ENCODE data around the gene ATG5. TPM values are rescaled to one million over a fixed set of nuclear protein-coding genes. Genes with fewer than 3 reads are reported as not detected.

ATG5 gene
- 10 to 100 TPM; 24.4 to 27.5 TPM for total RNA-seq
- polyA plus RNA-seq = 10 to 100 TPM; 27.8 to 30.4 (median 29.0) TPM
- total RNA-seq = 25.1 to 60.0 (median 43.8) reads per million in 6 experiments

GRCh38 chr6:106325336-106326178 lies at the start of gene ATG5:
Gene ATG5 (minus strand): TSS chr6:106325760. CDS start chr6:106316208, 9,552 bp downstream.
- peaks cover 3 to 21% (median 11%) of the 10 kb centered on the region in 5 donors for H3K27me3 Mint-ChIP-seq
- DNase-seq = peak; percentile 95 to 100 (median 99)
- ATAC-seq = peak; percentile 90 to 93
- H3K9me3 Mint-ChIP-seq = no peaks in the 10 kb centered on the region
- POLR2A ChIA-PET = interaction anchor here (0.5 to 1.4 kb wide), 15 partner anchors 9 to 1134 kb away, joined by 3 to 9 read pairs (median 3); partner anchors contain the start of gene PDSS2
- H3K27ac Mint-ChIP-seq = peak within 1 kb of the TSS; percentile 94 to 99 (median 98)
- H3K36me3 Mint-ChIP-seq = peaks cover 0 to 2% (median 1%) of the 10 kb centered on the region in 3 donors
- peaks cover 29 to 52% (median 49%) of the 10 kb centered on the region in 4 donors for H3K4me1 Mint-ChIP-seq
- H3K4me3 Mint-ChIP-seq = peak within 1 kb of the TSS; percentile 95 to 100 (median 98)

- DNase-seq = no peak
- no peak for ATAC-seq
- Mint-ChIP-seq H3K36me3 (no peaks in the 10 kb centered on the region), H3K27ac (no peak overlapping the region), H3K4me1 (no peaks in the 10 kb centered on the region), H3K9me3 (no peaks in the 10 kb centered on the region), H3K27me3 (peaks cover 4 to 15% (median 7%) of the 10 kb centered on the region in 5 donors), H3K4me3 (no peak overlapping the region)
- POLR2A ChIA-PET = no interaction called here
Measured at GRCh38 chr6:106373502-106374239, 48.1 kb upstream of the ATG5 start.

GRCh38 chr6:106372838-106373501 lies 47.4 kb upstream of the ATG5 start:
- H3K9me3 Mint-ChIP-seq = no peaks in the 10 kb centered on the region
- H3K27me3 Mint-ChIP-seq = peaks cover 1 to 8% (median 4%) of the 10 kb centered on the region in 5 donors
- H3K4me1 Mint-ChIP-seq = no peaks in the 10 kb centered on the region
- no peak overlapping the region for H3K4me3 Mint-ChIP-seq
- DNase-seq (no peak), ATAC-seq (no peak)
- POLR2A ChIA-PET = no interaction called here
- no peaks in the 10 kb centered on the region for H3K36me3 Mint-ChIP-seq
- no peak overlapping the region for H3K27ac Mint-ChIP-seq

GRCh38 chr6:106370639-106371038 lies 45.1 kb upstream of the ATG5 start:
- Mint-ChIP-seq H3K27ac (no peak overlapping the region), H3K36me3 (no peaks in the 10 kb centered on the region), H3K4me1 (no peaks in the 10 kb centered on the region), H3K9me3 (no peaks in the 10 kb centered on the region), H3K4me3 (no peak overlapping the region), H3K27me3 (peaks cover 0 to 7% (median 3%) of the 10 kb centered on the region in 5 donors)
- ATAC-seq (no peak), DNase-seq (no peak)
- POLR2A ChIA-PET = no interaction called here

DNA sequence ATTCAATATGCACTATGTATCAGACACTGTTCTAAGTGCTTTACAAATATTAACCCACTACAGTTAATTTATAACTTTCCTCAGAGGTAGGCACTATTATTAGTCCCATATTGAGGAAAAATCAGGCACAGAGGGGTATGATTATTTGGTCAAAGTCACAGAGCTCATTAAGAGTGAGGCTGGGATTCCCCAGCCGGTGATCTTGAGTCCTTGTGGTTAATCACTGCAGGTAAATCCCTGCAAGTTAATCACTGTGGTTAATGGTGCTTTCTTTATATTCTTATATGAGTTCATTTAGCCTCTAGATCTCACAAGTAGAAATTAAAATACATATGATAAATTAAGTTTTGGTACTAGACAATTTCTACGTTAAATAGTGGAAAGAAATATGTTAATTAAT lies 44.2 kb upstream of the ATG5 start:
- Mint-ChIP-seq H3K27ac (no peak overlapping the region), H3K4me3 (no peak overlapping the region), H3K27me3 (peaks cover 1 to 7% (median 2%) of the 10 kb centered on the region in 5 donors), H3K36me3 (no peaks in the 10 kb centered on the region), H3K9me3 (no peaks in the 10 kb centered on the region), H3K4me1 (no peaks in the 10 kb centered on the region)
- POLR2A ChIA-PET = no interaction called here
- DNase-seq = no peak
- no peak for ATAC-seq

- ATAC-seq (no peak), DNase-seq (no peak)
- Mint-ChIP-seq H3K36me3 (no peaks in the 10 kb centered on the region), H3K4me3 (no peak overlapping the region), H3K27ac (no peak overlapping the region), H3K9me3 (no peaks in the 10 kb centered on the region), H3K4me1 (peaks cover 3 to 11% (median 8%) of the 10 kb centered on the region in 4 donors), H3K27me3 (peaks cover 8 to 27% (median 14%) of the 10 kb centered on the region in 5 donors)
- POLR2A ChIA-PET = interaction anchor here (0.7 kb wide), 1 partner anchor 17 kb away, joined by 3 read pairs; no protein-coding TSS in a partner anchor
Measured at GRCh38 chr6:106363401-106364138, 38.0 kb upstream of the ATG5 start.

DNA sequence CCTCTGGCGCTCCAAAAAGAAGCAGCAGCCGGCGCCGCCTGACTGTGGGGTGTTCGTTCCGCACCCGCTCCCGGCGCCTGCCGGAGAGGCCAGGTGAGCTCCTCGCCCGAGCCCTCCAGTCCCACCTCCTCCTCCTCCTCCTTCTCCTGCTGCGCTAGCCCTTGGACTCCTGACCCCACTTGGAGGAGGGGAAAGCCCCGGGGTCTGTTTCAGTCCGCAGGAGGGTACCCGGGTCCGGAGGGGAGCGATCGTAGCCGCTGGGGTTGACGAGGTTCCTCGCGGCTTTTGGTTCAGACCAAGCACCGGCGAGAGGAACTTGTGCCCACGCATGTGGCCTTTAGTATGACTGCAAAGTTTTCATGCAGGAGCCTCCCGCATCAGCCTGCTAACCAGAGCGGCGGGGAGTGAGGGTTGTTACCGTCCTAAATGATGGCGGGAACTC lies 35.5 kb upstream of the ATG5 start:
- Mint-ChIP-seq H3K9me3 (no peaks in the 10 kb centered on the region), H3K27me3 (peaks cover 21 to 48% (median 34%) of the 10 kb centered on the region in 5 donors), H3K4me3 (peak overlapping the region; percentile 77 to 89 (median 83)), H3K36me3 (peaks cover 0 to 2% (median 0%) of the 10 kb centered on the region in 3 donors), H3K27ac (peak overlapping the region in 1 of 10 donors; percentile 20), H3K4me1 (peaks cover 3 to 11% (median 8%) of the 10 kb centered on the region in 4 donors)
- POLR2A ChIA-PET = interaction anchor here (0.7 kb wide), 1 partner anchor 1513 kb away, joined by 3 read pairs; no protein-coding TSS in a partner anchor
- peak in 1 of 2 donors; percentile 31 for ATAC-seq
- peak in 4 of 10 donors; percentile 2 to 26 (median 10) for DNase-seq

DNA sequence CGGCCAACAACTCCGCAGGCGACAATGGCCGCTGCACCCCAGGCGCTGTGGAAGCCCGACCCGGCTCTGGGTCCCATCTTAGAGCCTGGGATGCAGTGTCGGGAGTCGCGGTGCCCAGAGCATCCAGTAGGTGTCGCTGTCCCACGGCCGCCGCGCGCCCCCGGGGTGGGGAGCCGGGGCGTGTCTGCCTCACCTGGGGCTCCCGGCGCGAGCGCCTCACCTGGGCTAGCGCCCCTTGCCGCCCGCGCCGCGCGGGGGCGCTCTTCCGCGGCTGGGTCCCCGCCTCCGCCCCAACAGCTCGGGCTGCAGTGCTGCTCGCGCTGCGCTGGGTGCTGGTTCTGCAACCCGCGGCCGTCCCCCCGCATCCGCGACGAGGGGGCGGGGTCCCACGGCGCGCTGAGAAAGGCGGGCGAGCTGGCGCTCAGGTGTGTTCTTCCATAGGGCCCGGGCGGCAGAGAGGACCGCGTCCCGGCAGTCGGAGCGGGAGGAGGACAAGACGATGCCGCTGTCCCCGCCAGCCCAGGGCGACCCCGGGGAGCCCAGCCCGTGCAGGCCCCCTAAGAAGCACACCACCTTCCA lies 34.9 kb upstream of the ATG5 start, which contains the start of gene CRYBG1:
CRYBG1 (plus strand) TSS at position 308 of the 579 bp plus-strand sequence; CDS start at position 500, 192 bp downstream.
- DNase-seq = peak; percentile 46 to 81 (median 74)
- peak within 1 kb of the TSS; percentile 77 to 89 (median 83) for H3K4me3 Mint-ChIP-seq
- peaks cover 26 to 53% (median 39%) of the 10 kb centered on the region in 5 donors for H3K27me3 Mint-ChIP-seq
- peaks cover 0 to 2% (median 0%) of the 10 kb centered on the region in 3 donors for H3K36me3 Mint-ChIP-seq
- POLR2A ChIA-PET = no interaction called here
- peak within 1 kb of the TSS in 1 of 10 donors; percentile 20 for H3K27ac Mint-ChIP-seq
- H3K9me3 Mint-ChIP-seq = no peaks in the 10 kb centered on the region
- ATAC-seq = peak; percentile 88 to 94
- H3K4me1 Mint-ChIP-seq = peaks cover 3 to 11% (median 8%) of the 10 kb centered on the region in 4 donors

GRCh38 chr6:106359959-106360409 lies 34.4 kb upstream of the ATG5 start:
- peaks cover 29 to 56% (median 44%) of the 10 kb centered on the region in 5 donors for H3K27me3 Mint-ChIP-seq
- POLR2A ChIA-PET = no interaction called here
- ATAC-seq = no peak

DNA sequence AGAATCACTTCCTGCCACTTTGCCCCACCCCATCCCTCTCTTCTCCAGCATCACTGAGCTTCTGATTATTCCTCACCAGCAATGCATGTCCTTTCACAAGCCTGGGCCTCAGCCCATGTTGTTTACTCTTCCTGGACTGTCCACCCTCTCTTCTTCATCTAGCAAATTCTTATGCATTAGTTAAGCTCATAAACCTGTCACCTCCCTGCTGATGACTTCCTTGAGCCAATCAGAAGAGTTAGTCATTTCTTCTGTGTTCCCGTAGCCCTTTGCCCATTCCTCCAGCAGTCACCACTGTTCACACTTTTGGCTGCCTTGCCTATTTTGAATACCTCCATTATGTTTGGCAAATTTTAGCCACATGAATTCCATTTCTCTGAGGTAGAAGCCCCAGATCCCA lies 30.8 kb upstream of the ATG5 start:
- ATAC-seq (no peak), DNase-seq (no peak)
- POLR2A ChIA-PET = no interaction called here
- H3K27ac Mint-ChIP-seq = peak overlapping the region in 1 of 10 donors; percentile 85
- no peak overlapping the region for H3K4me3 Mint-ChIP-seq
- peaks cover 3 to 10% (median 8%) of the 10 kb centered on the region in 4 donors for H3K4me1 Mint-ChIP-seq
- H3K27me3 Mint-ChIP-seq = peaks cover 36 to 71% (median 62%) of the 10 kb centered on the region in 5 donors
- peaks cover 0 to 16% (median 7%) of the 10 kb centered on the region in 9 donors for H3K9me3 Mint-ChIP-seq
- peaks cover 2 to 14% (median 8%) of the 10 kb centered on the region in 3 donors for H3K36me3 Mint-ChIP-seq

More at GRCh38 chr6:106359959-106360409, 34.4 kb upstream of the ATG5 start:
- no peak for DNase-seq
- Mint-ChIP-seq H3K27ac (no peak overlapping the region), H3K4me1 (peaks cover 3 to 11% (median 8%) of the 10 kb centered on the region in 4 donors), H3K9me3 (no peaks in the 10 kb centered on the region), H3K4me3 (peak overlapping the region; percentile 57 to 81 (median 76)), H3K36me3 (peaks cover 0 to 2% (median 0%) of the 10 kb centered on the region in 3 donors)

GRCh38 chr6:106347219-106347618 lies 21.7 kb upstream of the ATG5 start:
- POLR2A ChIA-PET = no interaction called here
- no peak for DNase-seq
- Mint-ChIP-seq H3K27me3 (peaks cover 6 to 18% (median 8%) of the 10 kb centered on the region in 5 donors), H3K9me3 (peaks cover 0 to 3% (median 2%) of the 10 kb centered on the region in 9 donors), H3K27ac (no peak overlapping the region), H3K4me1 (no peaks in the 10 kb centered on the region), H3K4me3 (no peak overlapping the region), H3K36me3 (peaks cover 0 to 2% (median under 1%) of the 10 kb centered on the region in 3 donors)
- ATAC-seq = no peak

Data from naive thymus-derived CD8-positive, alpha-beta T cell (primary cell).